Cardiac fibroblast (primary cell): ENCODE data around the gene TOX2.

ENCODE experiments used
- DNase-seq, 2 donors: peaks; one replicate each; pipeline versions ENCODE4 v3.0.0 to v3.0.0-alpha.2; 2010; ENCODE audit warnings: low read depth in 2 of 2
- H3K4me3 ChIP-seq, 2 donors: replicated peaks in 1 of 2; 1 replicate in 1 of 2; 2 replicates in 1 of 2; pipeline ENCODE4 v1.5.1; 2011; ENCODE audit warnings: low read depth in 2 of 2, low read length in 2 of 2, mild to moderate bottlenecking in 2 of 2, moderate library complexity in 1 of 2
- TF ChIP-seq, protein P1 (sequence below): IDR thresholded peaks from one replicate; pipeline ENCODE4 v1.5.1; 2011; ENCODE audit warnings: low read depth, mild to moderate bottlenecking, low read length, inconsistent platforms

Gene TOX2

GRCh38 chr20:44005661-44006060 is 91.0 kb downstream of the TOX2 start:
- no peak for DNase-seq
- H3K4me3 ChIP-seq = no peak overlapping the region
- TF ChIP-seq, protein P1, sequence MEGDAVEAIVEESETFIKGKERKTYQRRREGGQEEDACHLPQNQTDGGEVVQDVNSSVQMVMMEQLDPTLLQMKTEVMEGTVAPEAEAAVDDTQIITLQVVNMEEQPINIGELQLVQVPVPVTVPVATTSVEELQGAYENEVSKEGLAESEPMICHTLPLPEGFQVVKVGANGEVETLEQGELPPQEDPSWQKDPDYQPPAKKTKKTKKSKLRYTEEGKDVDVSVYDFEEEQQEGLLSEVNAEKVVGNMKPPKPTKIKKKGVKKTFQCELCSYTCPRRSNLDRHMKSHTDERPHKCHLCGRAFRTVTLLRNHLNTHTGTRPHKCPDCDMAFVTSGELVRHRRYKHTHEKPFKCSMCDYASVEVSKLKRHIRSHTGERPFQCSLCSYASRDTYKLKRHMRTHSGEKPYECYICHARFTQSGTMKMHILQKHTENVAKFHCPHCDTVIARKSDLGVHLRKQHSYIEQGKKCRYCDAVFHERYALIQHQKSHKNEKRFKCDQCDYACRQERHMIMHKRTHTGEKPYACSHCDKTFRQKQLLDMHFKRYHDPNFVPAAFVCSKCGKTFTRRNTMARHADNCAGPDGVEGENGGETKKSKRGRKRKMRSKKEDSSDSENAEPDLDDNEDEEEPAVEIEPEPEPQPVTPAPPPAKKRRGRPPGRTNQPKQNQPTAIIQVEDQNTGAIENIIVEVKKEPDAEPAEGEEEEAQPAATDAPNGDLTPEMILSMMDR = no peak

DNA sequence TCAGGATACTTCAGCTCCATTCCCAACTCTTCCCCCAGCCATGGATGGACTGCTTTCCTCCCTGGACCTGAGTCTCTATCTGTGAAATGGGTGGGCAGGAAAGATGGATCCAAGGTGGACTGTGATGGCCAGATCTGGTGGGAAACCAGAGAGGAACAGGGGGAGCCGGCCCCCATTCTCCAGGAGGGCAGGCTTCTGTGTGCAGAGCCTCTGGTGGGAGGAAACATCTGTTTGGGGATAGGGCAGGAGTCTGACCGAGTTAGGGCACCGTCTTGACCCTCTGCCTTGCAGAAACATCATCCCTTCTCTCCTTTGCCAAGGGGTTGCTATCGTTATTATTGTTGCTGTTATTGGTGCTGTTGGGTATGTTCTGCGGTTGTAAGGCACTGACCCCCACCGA is 91.5 kb downstream of the TOX2 start:
- DNase-seq = no peak
- TF ChIP-seq, protein P1 = no peak
- no peak overlapping the region for H3K4me3 ChIP-seq

DNA sequence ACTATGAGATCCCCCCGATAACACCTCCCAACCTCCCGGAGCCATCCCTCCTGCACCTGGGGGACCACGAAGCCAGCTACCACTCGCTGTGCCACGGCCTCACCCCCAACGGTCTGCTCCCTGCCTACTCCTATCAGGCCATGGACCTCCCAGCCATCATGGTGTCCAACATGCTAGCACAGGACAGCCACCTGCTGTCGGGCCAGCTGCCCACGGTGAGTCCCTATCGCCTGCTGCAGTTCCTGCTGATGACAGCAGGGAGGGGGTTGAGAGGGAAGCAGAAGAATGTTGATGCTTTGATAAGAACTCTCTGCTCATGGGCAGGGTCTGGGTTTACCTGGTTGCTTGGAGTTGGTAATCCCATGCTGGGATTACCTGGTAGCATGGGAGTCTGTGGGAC is 91.9 kb downstream of the TOX2 start:
- no peak for DNase-seq
- TF ChIP-seq, protein P1 = no peak

GRCh38 chr20:44008806-44009678 is 94.4 kb downstream of the TOX2 start:
- no peak for DNase-seq
- H3K4me3 ChIP-seq = no peak overlapping the region
- TF ChIP-seq, protein P1 = no peak

More for the DNA sequence above, 91.9 kb downstream of the TOX2 start:
- H3K4me3 ChIP-seq = no peak overlapping the region

DNA sequence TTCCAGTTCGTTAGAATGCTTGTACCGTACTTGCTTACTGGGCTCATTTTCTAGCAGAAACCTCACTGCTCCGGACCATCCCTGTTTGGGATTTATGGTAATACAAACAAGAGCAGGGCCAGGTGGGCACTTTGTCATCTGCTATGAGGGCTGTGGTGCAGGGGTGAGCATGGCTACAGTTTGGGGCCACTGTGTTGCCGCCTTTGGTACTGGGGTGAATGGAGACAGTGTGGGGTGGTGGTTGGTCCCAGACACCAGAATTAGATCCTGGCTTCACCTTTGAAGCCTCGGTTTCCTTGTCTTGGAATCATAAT is 95.0 kb downstream of the TOX2 start:
- no peak overlapping the region for H3K4me3 ChIP-seq
- DNase-seq = no peak
- TF ChIP-seq, protein P1 = no peak

GRCh38 chr20:44010162-44010704 is 95.6 kb downstream of the TOX2 start:
- TF ChIP-seq, protein P1 = no peak

More at GRCh38 chr20:44010162-44010704, 95.6 kb downstream of the TOX2 start:
- DNase-seq = no peak
- no peak overlapping the region for H3K4me3 ChIP-seq
